Measurements from ENCODE around the gene CUEDC2.
"Not testable (repeated sequence)": the region's sequence is repeated elsewhere in the genome, so short reads cannot be mapped to it uniquely, and the experiment has no call there.

The CUEDC2 gene

DNA sequence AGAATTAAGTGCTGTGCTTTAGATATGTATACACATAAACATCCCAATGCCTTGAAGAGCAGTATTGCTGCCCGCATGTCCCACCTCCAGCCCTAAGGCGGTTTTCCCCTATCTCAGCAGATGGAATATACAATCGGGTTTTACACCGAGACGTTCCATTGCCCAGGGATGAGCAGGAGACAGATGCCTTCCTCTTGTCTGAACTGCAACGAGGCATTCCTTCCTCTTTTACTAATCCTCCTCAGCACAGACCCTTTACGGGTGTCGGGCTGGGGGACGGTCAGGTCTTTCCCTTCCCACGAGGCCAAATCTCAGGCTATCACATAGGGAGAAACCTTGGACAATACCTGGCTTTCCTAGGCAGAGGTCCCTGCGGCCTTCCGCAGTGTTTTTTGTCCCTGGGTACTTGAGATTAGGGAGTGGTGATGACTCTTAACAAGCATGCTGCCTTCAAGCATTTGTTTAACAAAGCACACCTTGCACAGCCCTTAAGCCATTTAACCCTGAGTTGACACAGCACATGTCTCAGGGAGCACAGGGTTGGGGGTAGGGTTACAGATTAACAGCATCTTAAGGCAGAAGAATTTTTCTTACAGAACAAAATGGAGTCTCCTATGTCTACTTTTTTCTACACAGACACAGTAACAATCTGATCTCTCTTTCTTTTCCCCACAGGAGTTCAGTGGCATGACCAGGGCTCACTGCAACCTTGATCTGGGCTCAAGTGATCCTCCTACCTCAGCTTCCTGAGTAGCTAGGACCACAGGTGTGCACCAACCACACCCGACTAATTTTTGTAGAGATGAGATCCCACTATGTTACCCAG is 22.5 kb upstream of the CUEDC2 start:
- not testable (repeated sequence) for DNase-seq (ENCODE audit: low read depth)

DNA sequence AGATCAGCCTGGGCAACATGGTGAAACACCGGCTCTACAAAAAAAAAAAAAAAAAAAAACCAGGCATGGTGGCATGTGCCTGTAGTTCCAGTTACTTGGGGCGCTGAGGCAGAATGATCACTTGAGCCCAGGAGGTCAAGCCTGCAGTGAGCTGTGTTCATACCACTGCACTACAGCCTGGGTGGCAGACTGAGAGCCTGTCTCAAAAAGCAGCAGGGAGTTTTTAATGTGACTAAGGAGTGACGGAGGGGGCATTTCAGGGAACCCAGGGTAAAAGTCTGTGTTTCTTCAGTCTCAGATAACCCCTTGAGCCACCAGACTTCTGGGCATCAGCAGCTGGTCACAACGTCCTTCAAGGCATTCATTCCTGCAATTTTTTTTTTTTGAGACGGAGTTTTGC is 21.1 kb upstream of the CUEDC2 start:
- no peak for DNase-seq (ENCODE audit: low read depth)

DNA sequence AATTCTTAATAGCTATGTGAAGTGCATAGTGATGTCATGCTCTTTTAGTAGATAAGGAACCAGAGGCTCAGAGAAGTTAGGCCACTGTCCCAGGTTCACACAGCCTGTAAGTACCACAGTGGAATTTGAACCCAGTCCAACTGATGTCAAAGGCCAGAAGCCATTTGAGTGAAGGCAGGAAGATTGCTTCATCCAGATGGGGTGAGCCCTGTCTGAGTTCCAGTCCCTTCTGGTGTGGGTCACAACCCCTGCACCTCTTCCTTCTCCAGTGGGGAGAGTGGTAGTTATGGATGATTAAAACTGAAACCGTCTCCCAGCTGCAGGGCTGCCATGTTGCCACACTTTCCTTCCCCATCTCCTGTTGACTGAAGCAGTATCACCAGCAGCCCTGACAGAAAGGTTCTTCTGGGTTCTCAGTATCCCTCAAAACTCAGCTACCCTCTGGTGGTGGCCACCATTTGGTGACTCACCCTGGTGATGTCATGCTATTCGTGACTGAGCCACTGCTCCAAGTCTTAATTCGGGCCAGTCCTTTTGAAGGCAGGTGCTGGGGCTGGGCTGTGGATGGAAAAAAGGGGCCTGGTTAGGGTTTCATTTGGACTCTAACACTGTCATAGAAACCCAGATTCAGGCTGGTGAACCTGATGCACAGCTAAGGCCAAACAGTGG is 20.4 kb upstream of the CUEDC2 start:
- DNase-seq (ENCODE audit: low read depth), result no peak

DNA sequence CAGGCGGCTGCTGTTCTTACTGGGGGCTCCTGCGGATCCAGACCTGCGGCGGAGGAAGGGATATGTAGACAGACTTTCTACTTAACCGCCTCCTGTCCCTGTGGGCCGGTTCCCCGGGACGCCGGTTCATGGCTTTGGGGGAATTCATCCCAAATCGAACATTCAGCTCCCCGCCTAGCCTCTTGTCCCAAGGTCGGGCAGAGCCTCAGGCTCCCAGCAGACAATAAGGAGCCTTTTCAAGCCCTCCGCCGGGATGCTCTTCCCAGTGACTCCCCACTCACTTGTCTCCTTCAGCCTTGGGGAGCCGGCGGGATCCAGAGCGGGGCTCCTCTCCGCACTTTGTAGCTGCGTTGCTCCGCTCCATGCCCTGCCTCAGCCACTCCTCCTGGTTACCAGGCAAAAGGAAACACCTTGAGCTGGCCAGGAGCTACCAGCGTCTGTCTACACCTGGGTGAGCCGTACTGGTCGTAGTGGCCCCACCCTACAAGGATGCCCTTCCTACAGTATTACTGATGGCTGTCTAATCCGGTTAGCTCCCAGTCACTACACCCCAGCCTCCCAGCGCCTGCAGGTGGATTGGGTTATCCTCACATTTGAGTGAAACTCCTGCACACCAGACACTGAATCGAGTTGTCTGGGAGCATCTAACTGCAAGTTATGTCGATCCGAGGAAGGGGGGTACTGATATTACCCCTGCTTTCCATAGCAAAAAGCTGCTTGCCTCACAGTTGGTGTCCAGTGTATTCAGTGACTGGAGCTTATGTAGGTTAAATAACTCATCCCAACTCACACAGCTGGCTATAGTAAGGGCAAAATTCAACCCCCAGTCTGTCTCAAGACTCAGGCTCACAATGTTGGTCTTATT is 19.0 kb upstream of the CUEDC2 start, which contains the start of gene C10orf95:
Gene C10orf95, minus strand, starts transcription at position 439 of the 865 bp plus-strand sequence. CDS start 450 bp downstream, outside the sequence.
- DNase-seq (ENCODE audit: low read depth), result no peak

DNA sequence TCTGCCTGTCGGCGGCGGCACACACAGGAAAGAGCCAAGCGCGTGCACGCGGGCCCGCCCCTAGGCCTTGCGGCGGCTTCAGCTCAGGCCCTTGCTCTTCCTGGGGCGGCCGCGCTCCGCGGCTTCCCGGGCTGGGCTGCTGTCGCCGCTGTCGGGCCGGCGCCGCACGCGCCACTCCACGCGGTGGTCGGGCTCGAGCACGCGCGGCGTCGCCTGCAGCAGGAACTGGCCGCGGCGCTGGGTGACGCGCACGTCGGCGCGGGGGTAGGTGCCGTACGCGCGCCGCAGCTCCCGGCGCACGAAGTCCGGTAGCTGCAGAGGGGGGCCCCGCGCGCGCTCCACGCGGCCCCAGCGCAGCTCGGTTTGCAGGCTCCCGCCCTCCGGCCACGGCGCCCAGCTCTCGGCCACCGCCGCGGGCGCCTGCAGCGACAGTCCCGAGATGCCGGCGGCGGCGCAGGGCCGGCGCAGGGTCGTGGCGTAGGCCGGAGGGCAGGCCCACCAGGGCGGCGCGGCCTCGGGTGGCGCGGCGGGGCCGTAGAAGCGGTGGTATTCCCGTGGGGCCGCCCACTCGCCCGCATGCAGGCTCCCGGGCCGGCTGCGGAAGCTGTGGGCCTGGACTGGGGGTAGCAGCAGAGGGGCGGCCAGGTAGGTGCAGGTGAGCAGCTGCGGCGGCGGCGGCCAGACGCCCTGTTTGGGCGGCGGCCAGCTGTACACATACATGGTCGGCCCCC is 18.2 kb upstream of the CUEDC2 start:
- DNase-seq (ENCODE audit: low read depth), result no peak

DNA sequence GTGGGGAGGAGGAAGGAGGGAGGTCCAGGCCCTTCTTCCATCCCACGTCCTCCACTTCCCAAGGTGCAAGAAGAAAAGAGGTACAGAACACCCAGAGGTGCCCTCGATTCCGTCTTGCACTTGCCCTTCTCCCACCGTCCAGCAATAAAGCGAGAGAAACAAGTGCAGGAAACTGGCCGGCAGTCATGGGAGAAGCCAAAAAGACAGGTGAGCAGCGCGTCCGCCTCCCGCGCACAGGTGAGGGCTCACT is 17.7 kb upstream of the CUEDC2 start:
- no peak for DNase-seq (ENCODE audit: low read depth)

DNA sequence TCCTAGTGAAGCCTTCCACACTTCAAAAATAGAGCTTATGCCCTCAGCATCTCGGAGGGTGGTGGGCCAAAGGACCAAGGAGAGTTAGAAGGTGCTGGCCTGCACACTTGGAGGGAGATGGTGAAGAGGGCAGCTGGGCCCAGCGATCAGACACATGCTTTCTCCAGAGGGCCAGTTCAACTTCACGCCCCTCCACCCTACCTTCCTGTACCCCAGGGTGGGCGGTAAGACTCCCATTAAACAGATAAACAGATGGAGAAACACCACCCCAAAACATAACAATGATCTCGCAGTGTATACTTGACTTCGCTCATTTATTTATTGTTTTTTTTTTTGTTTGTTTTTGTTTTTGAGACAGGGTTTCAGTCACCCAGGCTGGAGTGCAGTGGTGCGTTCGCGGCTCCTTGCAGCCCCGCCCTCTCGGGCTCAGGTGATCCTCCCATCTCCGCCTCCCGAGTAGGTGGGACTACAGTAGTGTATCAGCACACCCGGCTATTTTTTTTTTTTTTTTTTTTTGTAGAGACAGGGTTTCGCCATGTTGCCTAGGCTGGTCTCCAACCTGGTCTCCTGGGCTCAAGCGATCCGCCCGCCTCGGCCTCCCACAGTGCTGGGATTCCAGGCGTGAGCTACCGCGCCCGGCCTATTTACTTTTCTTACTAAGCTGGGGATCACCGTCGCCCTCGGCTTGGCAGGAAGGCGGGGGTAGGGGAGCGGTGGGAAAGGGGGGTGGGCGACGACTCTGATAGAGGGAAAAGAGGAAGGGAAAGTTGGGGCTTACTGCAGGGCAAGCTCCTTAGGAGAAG is 17.1 kb upstream of the CUEDC2 start:
- DNase-seq (ENCODE audit: low read depth), result no peak

DNA sequence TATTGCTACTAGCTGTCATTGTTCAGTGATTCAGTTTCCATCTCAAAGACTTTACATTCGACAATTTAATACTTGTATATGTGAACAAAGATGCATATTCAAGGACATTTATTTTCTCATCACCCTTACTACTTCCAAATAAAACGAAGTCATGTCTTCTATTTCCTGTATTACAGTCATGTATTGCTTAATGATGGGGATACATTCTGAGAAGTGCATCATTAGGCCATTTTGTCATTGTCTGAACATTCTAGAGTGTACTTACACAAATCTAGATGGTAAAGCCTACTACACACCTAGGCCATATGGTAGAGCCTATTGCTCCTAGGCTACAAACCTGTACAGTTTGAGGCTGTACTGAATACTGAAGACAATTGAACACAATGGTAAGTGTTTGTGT is 12.5 kb upstream of the CUEDC2 start:
- DNase-seq (ENCODE audit: low read depth), result no peak

DNA sequence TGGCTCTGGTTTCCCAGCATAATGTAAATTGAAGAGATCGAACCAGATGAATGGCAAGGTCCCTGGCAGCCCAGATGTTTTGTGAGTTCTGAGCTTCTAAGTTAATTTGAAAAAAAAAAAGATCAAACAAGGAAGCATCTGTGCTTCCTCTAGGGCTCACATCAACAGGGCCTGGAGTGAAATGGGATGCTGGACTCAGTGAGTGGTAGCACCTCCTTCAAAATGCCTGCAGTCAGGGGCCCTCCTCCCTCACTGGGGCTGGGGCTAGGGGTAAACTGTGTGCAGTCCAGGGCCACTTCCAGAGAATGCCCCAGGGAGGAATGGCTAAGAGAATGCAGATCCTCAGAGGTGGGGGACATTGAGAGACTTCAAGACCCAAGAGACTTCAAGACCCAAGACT is 6.0 kb upstream of the CUEDC2 start:
- DNase-seq (ENCODE audit: low read depth), result no peak

DNA sequence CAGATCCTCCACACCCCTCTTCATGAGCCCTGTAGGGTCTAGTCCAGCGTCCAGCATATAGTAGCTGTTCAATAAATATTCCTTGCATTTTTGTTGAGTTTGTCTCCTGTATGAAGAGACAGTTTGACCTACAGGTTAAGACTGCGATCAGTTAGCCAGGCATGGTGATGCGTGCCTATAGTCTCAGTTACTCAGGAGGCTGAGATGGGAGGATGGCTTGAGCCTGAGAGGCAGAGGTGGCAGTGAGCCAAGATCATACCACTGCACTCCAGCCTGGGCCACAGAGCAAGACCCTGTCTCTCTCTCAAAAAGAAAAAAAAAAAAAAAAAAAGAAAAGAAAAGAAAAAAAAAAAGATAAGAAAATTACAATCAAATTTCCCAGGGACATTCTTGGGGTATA is 5.1 kb upstream of the CUEDC2 start:
- no peak for DNase-seq (ENCODE audit: low read depth)

DNA sequence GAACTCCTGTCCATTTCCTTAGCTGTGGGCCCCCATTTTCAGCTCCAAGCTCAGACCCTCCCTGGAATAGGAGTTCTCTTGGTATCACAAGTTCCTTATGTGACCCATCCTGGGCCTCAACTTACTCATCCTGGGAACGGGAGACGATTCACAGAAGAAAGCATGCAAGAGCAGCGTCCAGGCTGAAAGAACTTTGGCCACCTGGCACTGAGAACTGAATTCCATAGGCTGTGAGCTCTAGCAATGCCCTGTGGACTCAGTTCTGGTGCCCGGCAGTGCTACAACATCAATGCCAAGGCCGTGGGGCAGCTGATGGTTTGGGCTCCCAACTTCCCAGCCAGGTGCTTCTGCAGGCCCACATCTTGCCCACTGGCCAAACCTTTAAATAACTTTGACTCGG is 3.9 kb upstream of the CUEDC2 start:
- no peak for DNase-seq (ENCODE audit: low read depth)

DNA sequence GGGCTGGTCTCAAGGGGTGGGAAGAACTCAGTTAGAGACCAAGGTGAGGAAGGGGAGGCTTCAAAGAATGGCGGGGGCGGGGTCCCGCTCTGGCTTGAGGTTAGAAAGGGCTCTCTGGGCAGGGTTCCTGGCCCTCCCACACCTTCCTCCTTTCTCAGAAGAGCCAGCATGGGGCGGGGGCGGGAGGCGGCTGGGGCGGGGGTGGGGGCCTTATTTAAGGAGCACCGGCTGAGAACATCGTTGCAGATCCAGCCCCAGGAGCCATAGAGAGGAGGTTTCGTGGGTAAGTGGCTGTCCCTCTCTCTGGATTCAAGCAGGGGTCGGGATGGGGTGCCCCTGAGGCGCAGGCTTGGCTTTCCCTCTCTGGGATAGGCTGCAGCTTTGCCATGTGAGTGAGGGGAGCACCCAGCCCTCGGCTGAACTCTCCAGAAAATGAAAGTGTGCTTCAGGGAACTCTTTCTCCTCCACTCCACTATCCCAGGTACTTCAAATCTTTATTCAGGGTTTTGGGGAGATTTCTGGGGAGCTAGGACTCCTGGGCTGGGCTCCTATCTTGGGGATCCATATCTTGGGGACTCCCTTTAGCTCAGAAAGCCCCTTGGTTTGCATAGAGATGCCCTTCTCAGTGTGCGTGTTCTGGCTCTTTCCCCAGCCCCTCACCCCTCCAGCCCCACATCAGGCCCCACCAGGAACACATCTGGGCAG is 3.3 kb upstream of the CUEDC2 start:
- DNase-seq (ENCODE audit: low read depth), result no peak

DNA sequence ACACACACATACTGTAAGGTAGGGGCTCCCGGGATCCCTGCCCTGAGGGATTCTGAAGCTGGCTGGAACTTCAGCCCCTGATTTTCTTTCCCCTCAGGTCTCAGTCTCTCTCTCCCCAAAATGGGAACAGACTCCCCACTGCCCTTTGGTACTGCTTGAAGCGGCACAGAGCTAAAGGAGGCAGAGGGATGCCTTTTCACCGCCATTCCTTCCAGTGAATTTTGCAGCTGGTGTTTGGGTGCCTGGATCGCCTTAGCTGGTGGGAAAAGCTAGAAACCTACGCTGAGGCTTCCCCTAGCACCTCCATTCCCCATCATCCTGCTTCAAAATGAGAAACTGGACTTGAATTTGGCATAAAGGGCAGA is 2.7 kb upstream of the CUEDC2 start:
- no peak for DNase-seq (ENCODE audit: low read depth)

DNA sequence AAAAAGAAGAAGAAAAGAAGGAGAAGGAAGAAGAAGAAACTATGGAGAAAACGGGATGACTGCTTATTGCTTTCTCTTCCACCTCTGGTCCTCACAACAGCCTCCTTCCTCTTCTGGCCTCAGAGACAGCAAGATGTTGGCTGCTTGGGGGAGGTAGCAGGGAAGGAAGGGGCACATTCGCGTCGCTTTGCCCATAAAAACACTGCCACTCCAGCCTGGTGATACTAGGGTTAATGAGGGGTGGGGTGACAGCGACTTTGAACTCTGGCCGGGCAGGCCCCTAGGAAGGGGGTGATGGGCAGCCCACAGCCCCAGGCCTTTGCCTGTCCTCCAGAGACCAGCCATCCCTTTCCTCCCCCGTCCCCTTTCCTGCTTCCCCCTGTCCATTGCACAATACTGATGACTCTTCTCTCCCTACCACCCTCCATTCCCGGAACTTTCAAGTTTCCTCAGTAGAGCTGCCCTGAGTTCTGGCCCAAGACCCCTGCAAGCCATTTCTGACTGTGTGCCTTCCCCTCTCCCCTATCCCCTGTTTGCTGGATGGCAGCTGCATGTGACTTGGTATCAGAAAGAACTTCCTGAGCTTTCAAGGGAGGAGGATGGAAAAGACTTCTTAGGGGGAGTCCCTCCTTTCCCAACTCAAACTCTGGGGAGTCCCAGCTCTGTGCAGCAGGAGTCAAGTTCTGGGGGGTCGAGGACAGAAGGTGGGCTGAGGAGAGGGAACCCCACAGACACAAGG is 2.2 kb upstream of the CUEDC2 start:
- DNase-seq (ENCODE audit: low read depth), result no peak

DNA sequence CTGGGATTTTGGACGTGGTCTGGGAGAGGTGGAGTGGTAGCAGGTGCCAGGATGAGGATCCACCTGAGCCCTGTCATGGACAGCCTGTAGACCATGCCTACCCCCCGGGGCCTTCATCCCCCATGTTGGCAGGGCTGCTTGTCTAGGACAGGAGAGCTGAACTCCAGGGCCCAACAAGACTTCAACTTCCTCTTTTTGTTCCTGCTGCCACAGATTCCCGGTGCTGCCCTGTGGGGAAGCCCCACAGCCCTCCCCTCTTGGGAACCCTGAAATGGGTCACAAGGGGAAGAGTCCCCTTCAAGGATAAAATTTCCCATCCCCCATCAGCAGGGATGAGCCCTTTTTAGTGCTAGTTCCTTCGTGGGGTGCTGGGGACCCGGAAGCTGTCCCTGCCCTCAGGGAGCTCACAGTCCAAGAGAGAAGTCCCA is 1.3 kb upstream of the CUEDC2 start:
- DNase-seq (ENCODE audit: low read depth), result no peak

DNA sequence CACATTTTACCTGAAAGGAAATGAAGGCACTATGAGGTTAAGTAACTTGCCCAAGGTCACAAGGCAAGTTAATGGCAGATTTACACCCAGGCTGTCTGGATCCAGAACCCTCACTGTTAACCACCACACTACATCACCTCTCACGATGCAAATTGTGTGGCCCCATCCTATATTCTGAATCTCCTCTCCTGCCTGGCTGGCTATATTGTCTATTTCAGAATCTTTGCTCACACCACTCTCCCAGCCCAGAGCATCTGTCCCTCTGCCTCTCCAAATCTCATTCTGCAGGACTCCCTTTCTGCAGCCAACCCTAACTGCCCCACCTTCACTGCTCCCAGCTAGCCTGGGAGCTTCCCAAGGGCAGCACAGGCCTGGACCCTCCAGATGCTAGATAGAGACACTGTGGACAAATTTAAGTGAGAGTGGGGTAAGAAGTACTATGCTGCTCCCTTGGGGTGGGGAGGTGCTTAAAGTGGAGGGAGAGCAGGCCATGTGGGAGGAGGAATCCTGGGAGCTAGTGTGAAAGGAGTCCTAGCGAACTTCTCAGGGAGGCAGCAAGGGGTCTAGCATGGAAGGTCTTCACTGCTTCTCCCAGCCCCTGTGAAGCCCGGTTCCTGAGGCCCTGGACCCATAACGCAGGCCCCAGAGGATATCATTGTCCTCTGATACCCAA is 786 bp downstream of the CUEDC2 start:
- no peak for DNase-seq (ENCODE audit: low read depth)

DNA sequence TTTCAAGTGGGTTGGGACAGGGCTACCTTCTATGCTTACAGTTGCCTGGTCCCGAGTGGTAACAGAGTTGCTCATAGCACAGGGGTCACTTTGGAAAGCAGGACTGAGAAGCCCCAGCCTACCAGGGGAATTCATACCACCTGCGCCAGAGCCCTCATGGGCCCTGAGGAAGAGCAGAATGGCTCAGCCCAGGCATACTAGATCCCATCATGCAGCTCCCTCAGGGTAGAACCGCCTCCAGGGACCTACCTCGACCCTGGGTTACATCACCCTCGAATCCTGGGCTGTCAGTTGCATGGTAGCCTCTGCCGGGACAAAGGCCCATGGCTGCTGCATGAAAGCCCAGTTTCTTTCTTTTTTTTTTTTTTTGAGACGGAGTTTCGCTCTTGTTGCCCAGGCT is 2.9 kb downstream of the CUEDC2 start:
- DNase-seq (ENCODE audit: low read depth), result no peak

DNA sequence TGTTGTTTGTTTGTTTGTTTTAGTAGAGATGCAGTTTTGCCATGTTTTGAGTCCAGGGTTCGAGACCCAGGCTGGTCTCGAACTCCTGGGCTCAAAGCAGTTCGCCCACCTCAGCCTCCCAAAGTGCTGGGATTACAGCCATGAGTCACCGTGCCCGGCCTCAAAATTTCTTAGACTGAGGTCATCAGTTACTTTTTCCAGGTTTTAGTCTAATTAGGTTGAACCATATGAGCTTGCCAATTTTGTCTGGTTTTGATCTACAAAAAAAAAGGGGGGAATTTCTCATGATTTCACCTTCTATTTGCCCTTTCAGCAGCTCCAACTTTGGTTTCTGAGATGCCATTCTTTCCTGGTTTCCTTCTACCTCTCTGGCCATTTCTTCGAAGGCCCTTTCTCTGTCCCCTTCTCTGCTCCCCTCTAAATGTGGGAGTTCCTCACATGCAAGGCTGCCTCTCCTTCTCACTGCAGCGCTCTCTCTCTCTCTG is 5.5 kb downstream of the CUEDC2 start:
- no peak for DNase-seq (ENCODE audit: low read depth)

DNA sequence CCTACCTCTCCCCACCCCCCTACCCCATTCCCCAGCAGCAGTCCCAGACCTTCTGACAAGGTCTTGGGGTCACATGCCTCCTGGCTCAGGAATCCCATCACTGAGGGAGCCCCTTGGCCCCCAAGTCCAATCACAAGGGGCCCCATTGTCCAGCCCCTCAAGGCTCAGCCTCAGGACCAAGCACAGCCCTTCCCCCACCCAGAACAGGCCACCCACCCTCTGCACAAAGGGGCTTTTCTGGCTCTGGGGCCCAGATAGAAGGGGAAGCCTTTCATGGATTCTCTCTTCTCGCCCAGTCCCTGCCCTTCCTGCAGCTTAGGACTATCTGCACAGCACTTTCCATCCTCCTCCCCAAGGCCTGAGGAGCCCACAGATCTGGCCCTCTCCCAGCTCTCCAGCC is 6.9 kb downstream of the CUEDC2 start:
- no peak for DNase-seq (ENCODE audit: low read depth)
